ENCODE results near the gene VPS13A. TPM values are rescaled to one million over a fixed set of nuclear protein-coding genes. Genes with fewer than 3 reads are reported as not detected.

VPS13A gene
- total and polyA plus RNA-seq, 9 of the 15 experiments (the other 6 are each of a cell fraction or from before 2014, with no cell fraction given) = 5.6 to 29.9 (median 14.7) TPM

DNA sequence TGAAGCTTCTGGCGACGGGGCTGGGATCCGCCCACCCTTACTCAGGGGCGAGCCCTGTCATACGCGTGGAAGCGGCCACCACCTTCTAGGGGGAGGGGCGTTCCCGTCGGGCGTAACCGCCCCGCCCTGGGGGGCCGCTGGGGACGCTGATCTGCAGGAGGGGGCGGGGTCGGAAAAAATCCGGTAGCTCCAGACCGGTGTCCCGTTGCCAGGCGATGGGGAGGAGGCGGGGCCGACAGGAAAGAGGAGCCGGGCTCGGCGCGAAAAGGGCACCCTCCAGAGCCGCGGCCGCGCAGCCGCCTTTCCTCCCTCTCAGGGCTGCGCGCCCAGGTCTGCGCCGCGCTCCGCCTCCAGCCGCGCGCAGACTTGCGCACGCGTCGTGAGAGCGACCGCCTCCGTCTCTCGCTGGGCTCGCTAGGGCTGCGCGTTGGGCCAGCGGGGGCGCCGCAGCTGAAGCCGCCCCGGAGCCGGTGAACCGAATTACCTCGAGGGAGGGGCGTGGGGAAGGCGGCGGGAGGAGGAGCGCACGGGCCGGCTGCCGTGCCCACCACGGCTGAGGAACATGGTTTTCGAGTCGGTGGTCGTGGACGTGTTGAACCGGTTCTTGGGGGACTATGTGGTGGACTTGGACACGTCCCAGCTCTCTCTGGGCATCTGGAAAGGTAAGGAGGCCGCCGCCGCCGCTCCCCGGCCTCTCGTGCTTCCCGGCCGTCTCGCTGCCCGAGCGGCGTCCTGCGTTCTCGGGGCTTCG lies at the start of gene VPS13A (continued):
- TF ChIP-seq SNAPC5 (CRISPR knock-in tag; IDR thresholded peaks at IDR 0.05) = no peak
- TF ChIP-seq NRF1 (conservative IDR thresholded peaks at IDR 0.05 in 1 of 2, IDR thresholded peaks at IDR 0.05 in 1 of 2) = peak; percentile 98
- no peak; the same call in 1 of the 2 replicates for TF ChIP-seq ATF1 (CRISPR knock-in tag; IDR thresholded peaks at IDR 0.05)
- TF ChIP-seq ATF1 (tag; IDR thresholded peaks at IDR 0.05) = peak; percentile 39
- peak; percentile 69 for TF ChIP-seq HNRNPLL (IDR thresholded peaks at IDR 0.05; ENCODE audit: low read depth, low read length, poor library complexity, severe bottlenecking)
- no peak for TF ChIP-seq TAF9B (IDR thresholded peaks at IDR 0.05; ENCODE audit: partially characterized antibody)
- no peak for TF ChIP-seq CCAR2 (IDR thresholded peaks at IDR 0.05; ENCODE audit: low read depth, low read length)
- no peak for TF ChIP-seq ILF3 (IDR thresholded peaks at IDR 0.05; ENCODE audit: borderline replicate concordance)
- no peak for TF ChIP-seq STAT5B (CRISPR knock-in tag; IDR thresholded peaks at IDR 0.05)
- no peak for TF ChIP-seq C11orf30 (IDR thresholded peaks at IDR 0.05; ENCODE audit: low read depth)
- no peak for TF ChIP-seq ZNF589 (CRISPR knock-in tag; IDR thresholded peaks at IDR 0.05; ENCODE audit: low read depth)
- TF ChIP-seq POLR2A (conservative IDR thresholded peaks at IDR 0.05) = peak; percentile 74

Data from K562 (cell line).